GM03348 (cell line): Measurements from ENCODE around the gene PKHD1.
"Not testable (repeated sequence)": the region's sequence is repeated elsewhere in the genome, so short reads cannot be mapped to it uniquely, and the experiment has no call there.

ENCODE experiments used
- DNase-seq: peaks from one replicate; pipeline ENCODE4 v3.0.0; 2012; ENCODE audit warnings: low spot score

Gene PKHD1

DNA sequence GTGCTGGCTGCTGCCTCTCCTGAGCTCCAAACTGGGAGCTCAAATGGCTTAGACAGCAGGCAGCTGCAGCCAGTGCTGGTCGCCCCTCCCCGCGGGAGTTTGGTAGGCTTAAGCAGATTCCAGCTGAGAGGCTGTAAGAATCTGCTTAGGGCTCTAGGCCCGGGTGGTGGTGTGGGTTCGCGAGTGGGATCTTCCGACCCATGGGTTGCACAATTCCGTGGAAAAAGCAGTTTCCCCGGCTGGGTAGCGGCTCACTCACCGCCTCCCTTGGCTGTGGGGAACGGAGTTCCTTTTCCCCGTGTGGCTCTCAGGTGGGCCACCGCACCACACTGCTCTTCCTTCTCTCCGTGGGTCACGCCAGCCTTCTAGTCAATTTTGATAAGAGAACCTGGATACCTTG, 232.5 kb downstream of the PKHD1 start:
- DNase-seq = no peak

DNA sequence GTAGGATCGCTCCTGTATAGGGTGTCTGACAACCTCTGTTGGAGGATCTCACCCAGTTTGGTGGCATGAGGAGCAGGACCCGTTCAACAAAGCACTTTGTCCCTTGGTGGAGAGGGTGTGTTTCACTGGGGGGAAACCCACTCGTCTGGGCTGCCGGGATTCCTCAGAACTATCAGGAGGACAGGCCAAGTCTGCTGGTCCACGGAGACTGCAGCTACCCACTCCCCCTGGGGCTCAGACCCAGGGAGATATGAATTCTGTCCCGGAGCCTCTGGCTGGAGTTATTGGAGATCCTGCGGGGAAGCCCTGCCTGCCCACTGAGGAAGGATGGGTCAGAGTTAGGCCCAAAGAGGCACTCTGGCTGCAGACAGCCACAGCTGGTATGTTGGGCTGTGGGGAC, 233.1 kb downstream of the PKHD1 start:
- DNase-seq = no peak

DNA sequence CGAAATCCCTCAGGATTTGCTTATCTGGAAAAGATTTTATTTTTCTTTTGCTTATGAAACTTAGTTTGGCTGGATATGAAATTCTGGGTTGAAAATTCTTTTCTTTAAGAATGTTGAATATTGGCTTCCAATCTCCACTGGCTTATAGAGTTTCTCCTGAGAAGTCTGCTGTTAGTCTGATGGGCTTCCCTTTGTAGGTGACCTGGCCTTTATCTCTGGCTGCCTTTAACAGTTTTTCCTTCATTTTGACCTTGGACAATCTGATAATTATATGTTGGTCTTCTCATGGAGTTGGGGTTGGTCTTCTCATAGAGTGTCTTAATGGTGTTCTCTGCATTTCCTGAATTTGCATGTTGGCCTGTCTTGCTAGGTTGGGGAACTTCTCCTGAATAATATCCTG, 234.3 kb downstream of the PKHD1 start:
- DNase-seq = not testable (repeated sequence)

DNA sequence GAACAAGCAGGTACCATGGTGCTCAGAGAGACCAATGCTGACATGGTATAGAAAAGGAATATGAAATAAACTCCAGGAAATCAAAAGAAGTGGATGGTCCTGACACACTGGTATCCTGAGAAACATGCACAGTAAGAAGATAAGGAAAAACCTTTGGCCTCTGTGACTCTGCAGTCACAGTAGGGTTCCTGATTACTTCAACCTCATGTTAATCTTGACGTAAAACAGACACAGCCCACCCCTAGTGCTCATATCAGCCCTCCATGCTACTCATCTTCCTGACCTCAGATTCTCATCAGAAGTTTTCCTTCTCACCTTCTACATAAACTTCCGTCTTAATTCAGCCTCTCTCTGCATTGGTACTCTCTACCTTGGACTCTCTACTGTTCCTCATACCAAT, 240.9 kb downstream of the PKHD1 start:
- no peak for DNase-seq

DNA sequence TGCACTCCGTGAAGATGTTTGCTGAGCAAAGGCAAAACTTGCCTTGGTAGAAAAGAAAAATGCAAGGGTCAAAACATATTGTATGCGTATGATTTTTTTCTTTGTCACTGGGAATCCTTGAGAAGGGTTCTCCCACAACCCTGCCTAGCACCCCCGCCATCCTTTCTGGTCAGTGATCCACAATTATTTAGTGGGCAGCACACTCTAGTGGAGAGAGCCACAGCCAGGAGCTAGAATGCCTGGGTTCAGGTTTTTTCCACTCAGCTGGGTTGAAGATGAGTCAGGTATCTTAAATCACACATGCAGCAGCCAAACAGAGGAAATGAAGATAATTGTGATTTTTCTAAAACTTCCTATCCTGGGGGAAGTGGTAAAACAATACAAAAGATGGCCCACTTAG, 243.1 kb downstream of the PKHD1 start:
- DNase-seq = no peak

DNA sequence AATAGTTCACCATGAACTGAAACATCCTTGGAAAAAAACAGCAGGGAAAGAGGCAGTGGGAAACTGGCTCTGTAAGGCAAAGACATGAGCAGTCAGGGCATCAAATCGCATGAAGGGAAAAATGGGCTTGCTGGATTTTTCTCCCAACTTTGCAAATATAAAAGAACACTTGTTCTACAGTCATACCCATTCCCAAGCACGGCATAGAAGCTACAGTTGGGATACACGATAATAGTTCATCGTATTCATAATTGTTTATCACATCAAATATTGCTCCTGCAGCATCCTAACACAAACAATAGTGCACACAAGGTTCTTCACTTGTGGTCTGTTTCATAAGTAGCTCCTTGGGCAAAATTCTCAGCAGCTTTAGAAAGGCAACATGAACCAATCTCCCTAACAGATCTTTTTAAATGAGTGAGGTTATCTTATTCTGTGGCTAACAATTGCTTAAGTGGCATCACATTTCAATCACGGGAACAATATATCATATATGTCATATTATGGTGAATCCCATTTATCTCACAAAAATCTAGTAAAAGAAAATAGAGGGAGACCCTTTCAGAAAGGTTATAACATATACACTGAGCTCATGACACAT, 243.9 kb downstream of the PKHD1 start:
- no peak for DNase-seq

DNA sequence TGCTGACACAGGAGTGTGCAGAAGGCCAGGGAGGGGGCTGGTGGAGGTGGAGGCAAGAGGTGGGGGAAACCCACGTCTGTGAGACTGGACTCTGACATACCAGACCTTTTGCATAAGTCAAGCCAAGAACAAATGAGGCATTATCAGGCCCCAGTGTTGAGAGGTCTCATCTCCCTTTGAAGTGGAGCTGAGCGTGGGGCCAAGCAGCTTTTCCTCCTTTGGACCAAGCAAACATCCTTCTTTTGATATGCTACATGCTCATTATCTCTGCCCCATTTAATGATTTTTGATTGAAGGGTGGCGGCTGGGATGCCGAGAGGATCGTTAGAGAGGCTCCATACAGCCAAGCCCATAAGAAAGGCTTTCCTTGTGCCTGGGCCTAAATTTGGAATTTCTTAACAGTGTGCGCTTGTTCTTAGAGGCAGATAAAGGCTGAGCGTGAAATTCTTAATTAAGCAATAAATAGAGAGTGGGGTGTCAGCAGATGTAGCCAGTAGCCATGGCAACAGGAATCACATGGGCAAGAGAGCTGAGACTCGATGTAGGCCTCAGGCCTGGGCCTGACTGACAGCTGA, 244.5 kb downstream of the PKHD1 start:
- DNase-seq = no peak

DNA sequence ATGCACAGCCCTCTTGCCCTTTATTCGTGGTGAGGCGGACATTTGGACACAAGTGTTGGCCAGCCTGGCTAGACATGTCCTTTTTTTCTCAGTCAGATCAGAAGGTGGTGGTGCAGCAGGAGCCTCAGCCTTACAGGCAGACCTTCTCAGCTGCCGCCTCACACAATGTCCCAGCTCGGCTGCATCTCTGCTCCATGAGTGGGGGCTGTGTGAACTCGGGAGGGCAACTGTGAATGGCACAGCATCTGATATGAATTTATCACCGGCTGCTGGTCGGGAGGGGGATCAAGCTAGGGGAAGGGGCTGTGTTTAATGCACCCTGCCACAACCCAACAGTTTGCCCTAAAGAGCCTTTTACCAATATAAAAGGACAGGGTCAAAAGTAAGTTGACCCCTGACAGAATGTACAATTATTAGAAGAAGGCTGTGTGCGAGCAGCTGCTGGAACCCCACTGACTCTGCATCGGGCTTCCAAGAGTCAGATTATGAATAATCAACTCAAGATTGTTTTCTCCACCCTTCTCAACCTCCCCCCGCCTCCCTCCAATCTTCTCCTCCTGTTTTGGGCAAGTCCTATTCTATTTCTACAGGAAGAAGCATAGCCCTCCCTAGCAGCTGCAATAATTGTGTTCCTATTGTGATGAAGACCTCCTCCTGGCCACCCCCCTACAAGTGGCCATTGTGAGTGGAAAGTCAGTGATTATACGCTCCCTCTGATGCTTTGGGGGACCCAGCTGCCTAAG, 245.2 kb downstream of the PKHD1 start:
- DNase-seq = no peak

DNA sequence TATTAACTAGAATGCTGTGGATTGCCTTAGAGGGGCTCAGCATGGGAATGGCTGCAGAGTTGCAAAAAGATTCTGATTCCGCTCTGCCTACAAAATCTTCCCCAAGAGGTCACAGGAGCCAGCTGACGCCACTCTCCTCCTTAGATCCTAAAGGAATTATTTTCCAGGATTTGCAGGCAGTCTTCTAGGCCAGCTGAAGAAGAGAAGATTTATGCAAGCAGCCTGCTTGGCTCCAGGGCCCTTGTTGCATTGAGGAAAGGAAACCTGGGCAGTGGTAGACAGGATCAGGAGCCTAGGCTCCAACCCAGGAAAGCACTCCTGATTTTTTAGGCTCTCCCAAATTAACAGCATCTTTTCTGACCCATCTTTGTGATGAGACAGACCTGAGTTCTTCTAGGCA, 245.8 kb downstream of the PKHD1 start:
- no peak for DNase-seq

DNA sequence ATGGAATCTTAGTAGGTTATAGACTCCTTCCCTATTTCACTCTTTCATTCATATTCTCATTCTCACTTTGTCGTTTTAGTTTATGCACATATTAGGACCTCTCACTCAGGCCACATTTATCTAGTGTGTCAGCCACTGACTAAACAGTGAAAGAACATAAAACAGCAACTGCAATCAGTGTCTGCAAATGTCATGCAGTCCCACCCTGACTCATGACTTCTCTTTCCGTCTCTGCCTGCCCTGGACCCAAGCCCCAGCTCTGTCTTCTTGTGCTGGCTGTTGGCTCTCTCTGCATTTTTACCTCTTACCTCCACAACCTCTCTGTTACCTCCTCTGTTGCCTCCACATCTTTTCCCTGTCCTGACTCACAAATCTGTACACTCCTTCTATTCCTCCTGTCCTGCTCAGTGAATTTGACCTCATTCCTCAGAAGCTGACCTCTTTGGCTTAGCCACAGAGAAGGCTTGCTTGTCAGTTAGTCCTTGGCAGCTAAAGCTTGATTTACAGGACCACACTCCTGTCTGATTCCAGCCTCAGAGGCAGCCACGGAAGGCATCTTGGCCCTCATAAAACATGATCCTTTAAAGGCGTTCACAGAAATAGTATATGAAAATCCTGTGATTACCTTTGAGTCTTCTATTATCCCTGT, 247.6 kb downstream of the PKHD1 start:
- no peak for DNase-seq

DNA sequence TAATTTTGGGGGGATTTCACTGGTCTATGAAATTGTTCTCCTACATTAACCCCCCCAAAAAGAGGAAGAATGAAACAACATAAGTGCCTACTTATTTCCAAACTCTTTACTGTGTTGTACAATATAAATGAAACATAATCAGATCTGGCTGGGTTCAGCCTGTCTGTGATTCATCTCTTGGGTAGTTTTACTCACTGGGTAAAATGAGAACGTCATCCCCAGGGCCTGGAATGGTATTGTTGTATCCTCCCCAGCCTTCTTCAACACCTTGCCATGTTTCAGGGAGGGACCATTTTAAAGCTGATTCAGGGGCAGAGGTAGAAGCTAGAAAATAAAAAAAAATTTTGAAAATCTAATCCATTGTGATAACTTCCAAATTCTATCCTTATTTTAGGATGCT, 256.7 kb downstream of the PKHD1 start:
- DNase-seq = no peak

DNA sequence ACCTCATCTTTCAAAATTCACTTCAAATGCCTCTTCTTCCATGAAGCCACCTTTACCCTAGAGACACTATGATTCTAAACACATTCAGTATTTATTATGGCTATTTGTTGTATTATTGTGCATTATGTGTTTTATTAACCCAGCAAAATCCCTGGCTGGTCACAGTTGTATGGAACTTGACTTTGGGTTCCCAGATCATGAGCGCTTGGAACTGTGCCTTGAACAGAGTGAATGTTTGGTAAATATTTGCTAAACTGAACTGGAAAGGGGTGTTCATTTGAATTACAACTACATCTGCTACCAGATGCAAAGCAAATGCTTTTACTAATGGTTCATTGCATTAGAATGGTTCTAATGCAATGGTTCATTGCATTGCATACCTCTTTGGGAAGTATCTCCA, 259.8 kb downstream of the PKHD1 start:
- DNase-seq = no peak

DNA sequence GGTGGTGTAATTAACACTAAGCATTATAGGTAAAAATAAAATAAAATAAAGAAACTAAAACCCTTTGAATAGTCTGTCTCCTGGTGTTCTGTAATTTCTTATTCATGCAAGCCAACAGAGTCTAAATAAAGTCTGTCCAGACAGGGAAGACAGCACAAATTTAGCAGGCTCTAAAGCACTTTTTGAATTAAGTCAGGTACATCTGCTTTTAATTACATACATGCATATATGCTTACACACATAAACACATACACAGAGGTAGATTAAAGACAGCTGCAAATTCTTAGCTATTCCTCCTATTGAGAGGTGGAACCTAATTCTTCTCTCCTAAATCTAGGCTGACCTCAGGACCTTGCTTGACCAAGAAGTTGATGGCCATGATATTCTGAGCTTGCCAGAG, 262.5 kb downstream of the PKHD1 start:
- no peak for DNase-seq

DNA sequence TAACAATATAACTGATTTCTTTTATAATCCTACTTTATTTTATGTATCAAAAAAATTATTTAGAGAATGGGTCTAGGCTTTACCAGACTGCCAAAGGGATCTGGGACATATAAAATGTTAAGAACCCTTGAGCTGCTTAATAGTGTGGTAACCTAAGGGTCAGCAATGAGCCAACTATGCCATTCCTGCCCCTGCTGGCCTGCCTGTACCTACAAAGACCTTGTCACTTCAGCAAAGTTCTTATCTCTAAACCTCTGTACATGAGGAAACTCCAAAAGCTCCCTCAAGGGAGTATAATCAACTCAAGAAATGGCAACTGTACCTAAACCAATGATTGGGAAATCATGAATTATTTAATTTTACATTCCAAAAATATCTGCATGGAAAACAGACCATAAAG, 266.9 kb downstream of the PKHD1 start:
- DNase-seq = no peak

DNA sequence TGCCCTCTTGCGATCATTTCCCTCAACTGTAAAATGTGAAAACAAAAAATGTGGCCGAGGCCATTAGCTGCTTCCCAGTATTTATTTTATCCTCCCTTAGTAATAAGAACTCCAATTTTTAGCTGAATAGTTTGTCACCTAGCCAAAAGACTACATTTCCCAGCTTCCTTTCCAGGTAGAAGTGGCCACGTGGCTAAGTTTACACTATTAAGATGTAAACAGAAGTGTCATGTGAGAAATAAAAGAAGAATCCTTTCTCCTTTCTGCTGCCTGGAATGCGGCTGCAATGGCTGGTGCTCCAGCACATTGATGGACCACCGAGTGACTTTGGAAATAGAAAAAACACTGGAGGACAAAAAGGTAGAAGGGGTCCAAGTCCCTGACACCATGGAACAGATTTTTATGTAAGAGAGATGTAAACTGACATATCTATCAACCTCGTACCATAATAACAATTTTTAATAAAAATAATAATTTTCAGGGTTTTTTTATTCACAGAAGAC, 268.8 kb downstream of the PKHD1 start:
- no peak for DNase-seq

DNA sequence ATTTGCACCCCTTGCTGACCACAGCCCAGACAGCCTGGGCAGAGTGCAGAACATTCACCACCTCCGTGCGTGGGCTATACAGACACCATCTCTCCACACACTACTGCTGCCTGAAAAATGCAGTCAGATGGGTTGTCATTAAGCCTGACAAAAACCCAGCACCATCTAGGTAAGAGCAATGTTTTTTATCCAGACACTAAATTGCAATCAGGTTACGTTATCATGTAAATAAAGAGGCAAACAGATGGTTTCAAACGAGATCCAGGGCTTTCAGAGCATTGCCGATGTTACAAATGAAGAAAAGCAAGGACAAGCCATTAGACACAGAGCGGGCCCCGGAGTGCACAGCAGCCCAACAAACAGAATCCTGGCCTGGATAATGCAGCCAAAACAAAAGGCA, 269.6 kb downstream of the PKHD1 start:
- DNase-seq = no peak

DNA sequence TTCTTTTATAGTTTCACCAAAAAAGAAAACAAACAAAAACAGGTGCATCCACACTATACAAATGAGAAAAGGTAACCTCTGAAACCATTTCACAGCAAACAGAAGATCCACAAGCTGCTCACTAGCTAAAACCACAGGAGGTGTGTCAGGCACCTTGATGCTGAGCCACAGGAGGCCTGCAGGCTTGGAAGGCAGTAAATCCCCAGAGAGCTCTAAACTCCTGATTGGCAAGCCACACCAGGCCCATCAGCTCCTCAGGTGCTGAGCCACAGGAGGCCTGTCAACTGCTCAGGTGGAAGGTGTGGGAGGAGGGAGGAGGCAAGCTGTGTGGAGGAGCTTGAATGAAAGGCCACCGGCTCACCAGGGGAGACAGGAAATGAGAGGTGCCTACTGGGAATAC, 273.0 kb downstream of the PKHD1 start:
- DNase-seq = no peak

DNA sequence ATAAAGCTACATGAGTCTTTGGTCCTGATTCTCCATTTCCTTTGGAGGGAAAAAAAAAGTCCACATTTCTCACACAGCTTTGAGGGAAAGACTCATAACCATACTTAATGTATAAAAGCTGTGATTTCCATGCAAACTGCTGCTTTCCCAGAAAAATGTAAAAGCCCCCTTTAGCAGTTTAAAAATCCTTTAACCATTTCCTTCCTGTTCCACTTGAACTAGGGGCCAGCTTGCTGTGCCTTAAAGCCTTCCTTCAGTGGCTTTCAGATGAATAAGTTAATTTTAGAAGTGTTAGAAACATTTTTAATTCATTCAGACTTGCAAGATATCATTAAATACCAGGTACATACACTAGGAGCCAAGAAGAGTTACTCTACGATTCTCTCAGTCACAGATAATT, 273.5 kb downstream of the PKHD1 start:
- no peak for DNase-seq

DNA sequence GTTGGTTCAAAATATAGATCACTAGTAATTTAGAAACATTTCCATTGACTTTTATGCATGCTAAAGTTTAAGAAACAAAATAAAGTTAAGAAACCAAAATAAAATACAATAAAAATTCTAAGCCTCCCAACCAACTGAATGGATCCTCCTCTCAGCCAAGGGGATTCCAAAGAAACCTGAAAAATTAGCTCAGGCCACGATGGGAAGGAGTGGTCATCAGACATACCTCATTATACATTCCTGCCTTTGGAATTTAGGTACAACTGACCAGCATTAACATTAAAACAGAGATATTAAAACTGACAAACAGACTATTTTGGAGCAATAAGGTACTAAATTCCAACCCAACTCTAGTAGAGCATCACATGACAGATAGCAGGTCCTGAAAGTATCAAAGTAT, 275.2 kb downstream of the PKHD1 start:
- no peak for DNase-seq

DNA sequence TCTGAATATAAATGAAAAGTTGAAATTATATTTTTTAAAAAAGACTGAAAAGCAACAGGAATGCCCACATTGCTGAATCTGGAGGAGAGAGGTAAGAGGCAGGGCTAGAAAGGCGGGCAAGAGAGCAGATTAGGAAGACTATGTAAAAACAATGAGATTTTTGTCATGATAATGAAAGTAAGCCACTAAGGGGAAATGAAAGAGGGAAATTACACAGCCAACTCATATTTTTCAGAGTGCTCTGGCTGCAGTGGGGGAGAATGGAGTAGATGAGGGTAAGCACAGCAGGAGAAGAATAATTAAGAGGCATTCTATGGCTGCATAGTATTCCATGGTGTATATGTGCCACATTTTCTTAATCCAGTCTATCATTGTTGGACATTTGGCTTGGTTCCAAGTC, 281.9 kb downstream of the PKHD1 start:
- no peak for DNase-seq

DNA sequence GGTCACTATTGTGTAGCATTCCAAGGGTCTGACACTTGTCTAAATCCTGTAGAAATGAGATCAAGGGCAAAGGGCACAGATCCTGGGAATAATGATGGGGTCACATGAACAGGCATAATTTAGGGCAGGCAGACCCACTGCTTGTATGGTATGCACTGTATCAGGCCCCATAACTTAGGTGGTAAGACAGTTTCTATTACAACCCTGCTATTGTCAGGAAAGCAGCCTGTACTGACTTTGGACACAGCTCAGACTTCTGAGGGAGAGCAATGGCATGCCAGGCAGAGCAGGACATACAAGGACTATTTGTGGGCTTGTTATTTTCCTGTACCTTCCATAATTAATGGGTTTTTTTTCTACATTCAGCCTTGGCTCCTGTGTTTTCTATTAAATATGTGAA, 286.8 kb downstream of the PKHD1 start:
- no peak for DNase-seq

DNA sequence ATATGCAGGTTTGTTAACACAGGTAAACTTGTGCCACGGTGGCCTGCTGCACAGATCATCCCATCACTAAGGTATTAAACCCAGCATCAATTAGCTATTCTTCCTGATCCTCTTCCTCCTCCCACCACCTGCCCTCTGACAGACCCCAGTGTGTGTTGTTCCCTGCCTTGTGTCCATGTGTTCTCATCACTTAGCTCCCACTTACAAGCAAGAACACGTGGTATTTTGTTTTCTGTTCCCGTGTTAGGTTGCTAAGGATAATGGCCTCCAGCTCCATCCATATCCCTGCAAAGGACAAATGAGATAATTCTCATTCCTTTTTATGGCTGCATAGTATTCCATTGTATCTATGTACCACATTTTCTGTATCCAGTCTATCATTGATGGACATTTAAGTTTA, 294.0 kb downstream of the PKHD1 start:
- DNase-seq = no peak
